A204.1 (cell line): ENCODE results near the gene LPAR1.

Source experiments
- FAIRE-seq: peaks from 2 replicates; lab custom pipeline; 2012; peaks lifted over from hg19 to GRCh38; lab: Jason Lieb, UNC

The LPAR1 gene

DNA sequence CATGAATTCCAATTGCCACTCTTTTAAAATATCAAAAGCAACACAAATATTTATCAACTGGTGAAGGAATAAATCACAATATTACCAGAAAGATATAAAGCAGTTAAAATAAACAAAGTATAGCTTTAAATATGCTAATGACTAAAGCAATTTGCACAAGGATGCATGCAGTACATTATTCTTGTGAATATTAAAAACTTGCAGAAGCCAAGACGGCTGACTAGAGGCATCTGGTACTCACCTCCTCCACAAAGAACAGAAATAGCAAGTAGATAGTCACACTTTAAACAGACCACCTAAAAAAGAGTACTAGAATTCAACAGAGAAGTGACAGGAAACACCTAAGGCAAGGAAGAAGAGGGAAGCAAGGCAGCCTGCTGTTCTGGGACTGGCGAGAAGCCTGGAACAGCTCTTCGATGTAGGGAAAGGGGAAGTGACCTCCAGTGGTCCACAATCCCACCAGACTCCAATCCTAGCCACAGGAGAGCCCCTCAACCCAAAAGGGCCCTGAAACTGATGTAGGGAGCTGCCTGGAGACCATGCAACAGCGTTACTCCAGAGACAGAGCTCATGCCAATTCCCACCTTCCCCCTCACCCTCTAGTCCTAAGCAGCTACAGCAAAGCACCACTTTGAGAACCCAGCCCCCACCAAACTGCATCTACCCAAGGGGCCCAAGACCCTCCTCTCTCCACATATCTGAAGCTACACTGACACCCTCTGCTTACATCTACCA, 86.3 kb downstream of the LPAR1 start:
- FAIRE-seq = peak; percentile 93

DNA sequence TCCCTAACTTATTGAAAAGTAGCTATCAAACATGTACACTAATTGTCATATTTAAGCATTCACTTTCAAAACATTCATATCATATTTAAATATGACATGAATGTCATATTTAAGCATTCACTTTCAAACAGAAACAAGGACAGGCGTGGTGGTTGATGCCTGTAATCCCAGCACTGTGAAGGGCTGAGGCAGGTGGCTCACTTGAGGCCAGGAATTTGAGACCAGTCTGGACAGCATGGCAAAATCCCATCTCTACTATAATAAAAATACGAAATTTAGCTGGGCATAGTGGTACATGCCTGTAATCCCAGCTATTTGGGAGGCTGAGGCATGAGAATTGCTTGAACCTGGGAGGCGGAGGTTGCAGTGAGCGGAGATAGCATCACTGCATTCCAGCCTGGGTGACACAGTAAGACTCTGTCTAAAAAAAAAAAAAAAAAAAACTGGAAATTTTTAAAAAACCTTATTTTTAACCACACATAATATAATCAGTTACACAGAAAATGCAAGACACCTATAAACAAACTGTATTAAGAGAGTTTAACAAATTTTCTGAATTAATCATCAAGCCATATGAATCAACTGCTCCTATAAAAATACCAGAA, 88.1 kb downstream of the LPAR1 start:
- no peak for FAIRE-seq

GRCh38 chr9:110949081-110949480, 89.2 kb downstream of the LPAR1 start:
- no peak for FAIRE-seq

- no peak for FAIRE-seq
Measured at GRCh38 chr9:110947491-110948044, 90.7 kb downstream of the LPAR1 start.

DNA sequence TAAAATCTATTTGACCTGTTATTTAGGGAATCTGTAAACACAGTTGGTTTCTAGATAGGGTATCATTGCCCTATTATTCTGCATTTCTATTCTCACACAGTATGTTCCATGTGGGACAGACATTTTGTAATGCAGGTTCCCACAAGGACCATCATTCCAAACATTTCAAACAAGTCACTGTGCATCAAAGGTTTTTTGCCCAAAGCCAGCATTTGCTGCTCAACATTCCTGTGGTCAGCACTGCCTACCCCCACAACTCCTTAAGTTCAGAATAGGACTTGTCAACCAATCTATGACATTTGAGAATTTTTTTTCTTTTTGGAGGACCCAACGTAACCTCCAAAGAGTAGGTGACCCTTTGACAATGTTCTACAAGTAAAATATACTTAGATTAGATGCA, 95.7 kb downstream of the LPAR1 start:
- no peak for FAIRE-seq

DNA sequence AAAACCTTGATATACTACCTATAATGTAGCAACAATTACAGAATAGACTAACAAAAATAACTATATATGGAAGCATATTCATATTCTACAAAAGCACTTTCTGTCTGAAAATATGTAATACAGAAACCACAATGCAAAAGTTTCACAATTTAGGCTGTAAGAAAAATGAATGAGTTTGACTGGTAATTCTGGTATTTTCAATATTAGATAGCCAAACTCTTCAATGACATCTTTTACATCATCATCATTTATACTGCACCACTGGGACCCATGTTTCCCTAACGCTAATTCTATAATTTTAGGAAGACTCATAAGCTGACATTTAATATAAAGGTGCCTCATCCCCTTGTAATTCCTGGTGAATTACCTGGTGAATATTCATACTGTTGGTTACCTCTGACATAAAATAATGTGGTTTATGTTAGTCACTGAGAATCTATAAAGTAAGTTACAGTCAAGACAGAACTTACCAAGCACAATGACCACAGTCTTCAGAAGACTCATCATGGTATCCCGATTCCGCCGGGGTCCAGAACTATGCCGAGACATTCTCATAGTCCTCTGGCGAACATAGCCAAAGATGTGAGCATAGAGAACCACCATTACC, 97.2 kb downstream of the LPAR1 start:
- peak; percentile 76 for FAIRE-seq

- FAIRE-seq = no peak
Measured at GRCh38 chr9:110939573-110939972, 98.7 kb downstream of the LPAR1 start.

GRCh38 chr9:110939047-110939446, 99.2 kb downstream of the LPAR1 start:
- no peak for FAIRE-seq

DNA sequence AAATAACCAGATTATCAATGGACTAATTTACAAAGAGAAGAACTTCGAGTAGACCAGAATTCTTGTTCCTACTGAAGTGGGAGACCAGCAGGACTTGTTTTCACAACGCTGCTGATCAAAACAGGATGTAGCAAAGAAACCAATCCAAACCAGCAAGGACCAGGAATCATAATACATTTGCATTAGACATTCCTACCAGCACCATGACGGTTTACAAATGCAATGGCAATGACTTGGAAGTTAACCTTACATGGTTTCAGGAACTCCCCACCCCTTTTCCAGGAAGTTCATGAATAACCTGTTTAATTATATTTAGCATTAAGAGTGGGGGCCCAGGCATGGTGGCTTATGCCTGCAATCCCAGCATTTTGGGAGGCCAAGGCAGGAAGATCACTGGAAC, 100.0 kb downstream of the LPAR1 start:
- no peak for FAIRE-seq

DNA sequence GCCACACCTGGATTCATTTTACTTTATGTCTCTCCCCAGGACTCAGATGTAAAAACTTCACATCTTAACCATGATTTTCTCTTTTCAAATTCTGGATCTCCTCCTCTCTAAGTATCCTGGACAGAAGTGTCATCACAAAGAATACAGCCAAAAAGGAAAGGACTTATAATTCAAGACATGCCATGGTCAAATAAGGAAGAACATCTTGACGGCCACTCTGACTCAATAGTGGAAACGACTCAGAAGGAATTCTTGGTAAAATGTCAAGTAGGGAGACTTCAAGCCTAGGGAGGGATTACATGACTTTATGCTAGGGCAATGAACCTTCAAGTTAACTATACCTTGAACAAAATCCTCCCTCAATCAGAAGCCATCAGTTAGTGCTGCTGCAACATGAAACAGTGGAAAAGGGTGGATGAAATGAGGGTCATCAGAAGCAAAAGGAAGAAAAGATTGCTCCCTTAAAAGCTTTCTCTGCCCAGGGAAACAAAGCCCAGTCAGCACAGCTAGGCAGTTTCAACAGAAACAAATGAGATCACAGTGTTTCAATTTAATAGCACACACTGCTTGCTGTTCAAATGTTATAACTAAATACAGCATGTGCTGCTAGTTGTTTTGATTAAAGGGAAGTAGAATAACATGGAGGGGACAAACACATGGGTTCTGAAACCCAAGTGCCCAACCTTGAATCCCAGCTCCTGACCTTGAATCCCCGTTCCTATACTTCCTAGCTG, 101.4 kb downstream of the LPAR1 start:
- no peak for FAIRE-seq

GRCh38 chr9:110936237-110936636, 102.0 kb downstream of the LPAR1 start:
- no peak for FAIRE-seq

GRCh38 chr9:110935829-110936228, 102.4 kb downstream of the LPAR1 start:
- no peak for FAIRE-seq

DNA sequence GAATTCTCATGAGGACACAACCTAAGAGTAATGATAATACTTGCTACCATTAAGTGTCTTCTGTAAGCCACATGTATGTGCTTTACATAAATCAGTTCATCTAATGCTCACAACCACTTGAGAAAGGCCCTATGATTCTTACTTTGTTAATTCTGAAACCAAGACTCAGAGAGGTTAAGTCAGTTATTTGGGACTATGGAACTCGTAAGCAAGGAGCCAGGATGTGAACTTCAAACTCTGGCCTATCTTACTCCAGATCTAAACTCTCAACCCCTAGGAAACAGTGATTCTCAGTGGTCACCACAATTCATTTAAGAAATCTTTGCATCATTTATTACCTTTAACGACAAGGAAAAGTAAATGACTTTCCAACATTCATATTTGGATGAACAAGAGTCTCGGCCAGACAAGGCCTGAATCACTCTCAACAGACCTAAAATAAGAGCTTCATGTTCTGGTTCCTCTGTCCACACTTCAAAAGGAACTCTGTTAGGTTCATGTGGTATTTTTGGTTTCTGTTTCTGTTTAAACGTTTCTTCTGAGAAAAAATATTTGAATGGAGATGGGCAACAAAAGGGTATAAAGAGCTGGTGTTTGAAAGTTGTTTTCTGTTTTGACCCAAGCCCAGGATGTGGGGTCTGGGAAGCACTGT, 104.8 kb downstream of the LPAR1 start:
- peak; percentile 79 for FAIRE-seq

DNA sequence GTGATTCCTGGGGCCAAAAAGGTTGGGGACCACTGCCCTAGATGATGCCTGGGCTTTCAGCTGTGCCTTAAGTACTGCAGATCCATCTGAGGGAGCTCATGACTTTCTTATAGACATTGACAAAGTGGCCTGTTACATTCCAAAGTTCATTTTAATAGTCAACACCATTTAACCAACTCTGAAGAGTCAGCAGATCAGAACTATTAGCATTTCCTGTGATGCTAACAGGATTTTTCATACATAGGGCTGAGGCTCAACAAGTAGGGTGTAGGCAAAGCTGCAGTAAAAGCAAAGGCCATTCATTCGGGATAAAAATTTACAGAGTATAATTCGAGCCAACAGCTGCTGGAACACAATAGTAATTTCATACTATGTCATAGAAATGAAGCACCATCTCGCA, 105.4 kb downstream of the LPAR1 start:
- no peak for FAIRE-seq

GRCh38 chr9:110928599-110928998, 109.7 kb downstream of the LPAR1 start:
- no peak for FAIRE-seq

DNA sequence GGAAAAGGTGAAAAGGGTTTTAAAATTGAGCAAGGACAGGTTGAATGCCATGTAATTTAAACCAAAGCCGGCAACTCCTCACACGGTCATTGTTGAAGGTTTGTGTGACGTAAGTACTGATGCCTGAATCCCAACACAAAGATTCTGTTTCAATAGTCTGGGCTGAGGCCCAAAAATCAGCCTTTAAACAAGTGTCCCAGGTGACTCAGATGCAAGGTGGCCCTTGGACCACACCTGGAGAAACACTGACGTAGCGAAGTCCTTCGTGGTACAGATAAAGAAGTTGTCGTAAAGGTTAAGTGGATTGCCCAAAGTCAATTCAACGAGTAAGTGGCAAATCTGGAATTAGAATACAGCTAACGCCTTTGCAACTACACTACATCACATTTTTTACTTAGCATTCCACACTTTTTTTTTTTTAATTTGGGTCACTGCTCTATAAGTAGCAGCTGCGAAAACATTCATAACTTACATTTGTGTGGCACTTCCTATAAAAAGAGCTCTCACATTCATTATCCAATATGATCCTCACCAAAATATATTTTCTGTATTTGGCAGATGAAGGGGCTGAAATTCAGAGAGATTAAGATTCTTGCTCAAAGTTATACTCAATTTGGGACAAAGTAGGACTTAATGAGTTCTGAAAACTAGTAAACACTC, 111.3 kb downstream of the LPAR1 start:
- FAIRE-seq = no peak

GRCh38 chr9:110923601-110924000, 114.7 kb downstream of the LPAR1 start:
- FAIRE-seq = no peak

DNA sequence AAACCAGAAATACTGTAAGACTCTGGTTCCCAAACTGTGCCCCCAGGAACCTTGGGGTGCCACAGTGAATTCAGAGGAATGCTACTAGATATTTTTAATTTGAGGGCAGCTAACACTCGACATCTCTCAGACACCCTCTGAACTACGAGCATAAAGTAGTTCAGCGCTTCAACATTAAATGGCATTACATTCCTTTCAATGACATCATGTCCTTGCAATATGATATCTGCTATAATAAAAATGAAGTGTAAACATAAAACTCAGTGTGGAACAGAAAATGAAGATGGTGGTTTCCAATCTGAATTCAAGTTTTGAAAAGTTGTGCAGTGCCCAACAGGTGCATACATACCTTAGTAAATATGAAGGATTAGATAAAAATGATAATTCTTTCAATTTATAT, 116.1 kb downstream of the LPAR1 start:
- no peak for FAIRE-seq

DNA sequence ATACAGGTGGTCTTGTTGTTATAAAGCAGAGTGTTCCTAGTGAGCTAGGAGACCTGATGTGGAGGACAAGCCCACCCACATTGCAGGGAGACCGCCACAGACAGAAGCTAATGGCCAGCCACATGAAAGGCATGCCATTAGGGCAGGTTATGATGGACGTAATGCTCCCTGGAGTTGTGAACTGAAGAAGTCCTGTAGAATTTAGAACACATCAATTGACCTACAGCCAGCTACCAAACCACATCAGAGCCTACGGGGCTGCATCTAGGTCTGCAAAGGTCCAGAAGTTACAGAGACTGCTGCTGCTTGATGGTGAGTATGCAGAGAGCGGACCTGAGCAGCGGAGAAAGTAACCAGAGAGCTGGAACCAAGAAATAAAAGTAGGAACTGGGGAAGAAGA, 116.6 kb downstream of the LPAR1 start:
- FAIRE-seq = no peak

- FAIRE-seq = no peak
Measured at GRCh38 chr9:110919609-110920008, 118.7 kb downstream of the LPAR1 start.

DNA sequence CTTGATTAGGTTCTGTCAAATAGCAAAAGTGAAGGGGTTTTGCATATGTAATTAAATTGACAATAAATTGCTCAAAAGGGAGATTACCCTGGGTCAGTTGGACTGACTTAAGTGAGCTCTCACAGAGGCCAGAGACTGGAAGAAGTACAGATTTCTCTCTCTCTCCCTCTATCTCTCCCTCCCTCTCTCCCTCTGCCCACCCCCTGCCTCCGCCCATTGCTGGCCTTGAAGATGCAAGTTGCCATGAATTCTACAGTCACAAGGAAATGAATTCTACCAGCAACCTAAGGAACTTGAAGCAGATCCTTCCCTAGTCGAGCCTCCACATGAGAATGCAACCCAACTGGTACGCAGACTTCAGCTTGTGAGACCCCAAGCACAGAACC, 119.2 kb downstream of the LPAR1 start:
- no peak for FAIRE-seq
